LHCN-M2 (cell line): ENCODE data around the gene ADAM8. TPM values are rescaled to one million over a fixed set of nuclear protein-coding genes. Genes with fewer than 3 reads are reported as not detected.

Experiments used
- DNase-seq: peaks from one replicate; pipeline ENCODE4 v3.0.0-alpha.2; 2012; ENCODE audit warnings: low read depth
- total RNA-seq: library from RNA; depleted of rRNA; stranded (reverse); fragments of >200 nt; gene quantifications from 2 replicates; pipeline ENCODE4 v1.2.3, GENCODE V29; 2014; rRNA removed

ADAM8 gene
- total RNA-seq, 1 experiment from 2014 or later: 0.57 TPM

DNA sequence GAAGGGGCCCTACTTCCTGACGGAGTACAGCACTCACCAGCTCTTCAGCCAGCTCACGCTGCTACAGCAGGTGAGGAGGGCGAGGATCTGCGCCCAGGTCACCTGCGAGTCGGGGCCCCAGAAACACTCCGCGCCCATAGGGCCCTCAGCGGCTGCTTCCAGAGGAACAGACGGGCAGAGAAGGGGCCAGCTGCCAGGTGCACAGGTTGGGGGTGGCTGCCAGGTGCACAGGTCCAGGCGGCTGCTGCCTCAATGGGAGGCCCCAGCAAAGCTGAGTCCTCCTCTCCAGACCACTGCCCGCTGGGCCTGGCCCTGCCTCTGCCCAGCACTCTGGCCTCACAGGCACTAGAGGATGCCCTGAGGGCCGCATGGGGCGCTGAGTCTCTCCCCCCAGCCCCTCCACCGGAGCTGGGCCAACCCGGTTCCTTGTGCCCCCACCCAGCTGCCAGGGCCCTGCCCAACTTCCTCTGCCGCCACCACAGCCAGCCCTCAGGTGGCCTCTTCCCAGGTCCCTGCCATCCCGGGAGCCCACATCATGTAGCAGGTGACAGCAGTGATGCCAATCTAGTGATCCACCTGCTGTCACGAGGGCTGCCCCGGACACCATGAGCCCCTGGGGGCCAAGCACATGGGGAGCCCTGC, 63.7 kb downstream of the ADAM8 start:
- no peak for DNase-seq

Other genes starting within 250 kb of the ADAM8 start
- not detected in 2 replicates for gene ADGRA1, start 188.9 kb downstream of the ADAM8 start, total RNA-seq
- 0.11 TPM in 1 of 2 replicates, not detected in the other for gene KNDC1, start 116.6 kb downstream of the ADAM8 start, total RNA-seq
- gene UTF1, start 46.7 kb downstream of the ADAM8 start, total RNA-seq: not detected in 2 replicates
- gene VENTX, start 39.0 kb downstream of the ADAM8 start, total RNA-seq: not detected in 2 replicates
- 73.9 and 74.8 TPM in 2 replicates for gene TUBGCP2, start 32.0 kb upstream of the ADAM8 start, total RNA-seq
- 26.9 and 33.8 TPM in 2 replicates for gene ZNF511, start 32.0 kb upstream of the ADAM8 start, total RNA-seq
- gene CALY, start 60.0 kb upstream of the ADAM8 start, total RNA-seq: not detected in 2 replicates
- not detected in 2 replicates for gene PRAP1, start 70.5 kb upstream of the ADAM8 start, total RNA-seq
- gene FUOM, start 81.2 kb upstream of the ADAM8 start, total RNA-seq: 20.1 and 21.2 TPM in 2 replicates
- 117 and 130 TPM in 2 replicates for gene ECHS1, start 96.5 kb upstream of the ADAM8 start, total RNA-seq
- gene PAOX, start 102.4 kb upstream of the ADAM8 start, total RNA-seq: 3.3 and 3.5 TPM in 2 replicates
- 25.3 and 28.5 TPM in 2 replicates for gene MTG1, start 117.3 kb upstream of the ADAM8 start, total RNA-seq
- gene SPRN, start 147.8 kb upstream of the ADAM8 start, total RNA-seq: 0.29 and 0.32 TPM in 2 replicates
- 0.57 and 1.0 TPM in 2 replicates for gene SCART1, start 177.1 kb upstream of the ADAM8 start, total RNA-seq